ENCODE measurements around the gene RNF144A. TPM values are rescaled to one million over a fixed set of nuclear protein-coding genes. Genes with fewer than 3 reads are reported as not detected.

Gene RNF144A
- total RNA-seq, 2 donors from 2014 or later = 52.7 to 109 TPM

- no peak for ATAC-seq
- Histone ChIP-seq H3K4me3 (no peak overlapping the region), H3K27me3 (no peaks in the 10 kb centered on the region), H3K4me1 (peaks cover 8% of the 10 kb centered on the region), H3K27ac (no peak overlapping the region), H3K36me3 (replicated peaks in 1 of 2; ENCODE audit: insufficient read depth in 1 of 2, low read depth in 2 of 2) (no peaks in the 10 kb centered on the region), H3K9me3 (no peaks in the 10 kb centered on the region)
- DNase-seq = no peak
- intact Hi-C loops (cut with DNase I) = no loop called here
- no peak for TF ChIP-seq POLR2A (IDR thresholded peaks at IDR 0.05)
- TF ChIP-seq CTCF (IDR thresholded peaks at IDR 0.05) = no peak
- 90% methylated on average over 3 of the region's 3 CpGs for WGBS, 2 donors
Measured at GRCh38 chr2:7093376-7093775, 176.2 kb downstream of the RNF144A start.

Other genes starting within 250 kb of the RNF144A start
- gene CMPK2, start 51.5 kb upstream of the RNF144A start, total RNA-seq = 1 to 10 TPM; 6.7 to 6.9 TPM
- 1 to 10 TPM in 1 of 2 donors, under 1 TPM in 1; under 0.01 to 1.0 TPM for gene RSAD2, start 39.6 kb upstream of the RNF144A start, total RNA-seq

All from body of pancreas (tissue), 4 donors.